ENCODE data around the gene MRPL17.
A peak's percentile ranks its signal among the peaks of the same experiment; 100 is the strongest.
"Not testable (repeated sequence)": the region's sequence is repeated elsewhere in the genome, so short reads cannot be mapped to it uniquely, and the experiment has no call there.

MRPL17 gene

GRCh38 chr11:6682936-6683861, at the start of gene MRPL17:
MRPL17 (minus strand) TSS chr11:6683340; CDS start chr11:6683296, 44 bp downstream.
- peak; percentile 98 for DNase-seq

- DNase-seq: no peak
Observed at GRCh38 chr11:6727971-6728760, 45.0 kb upstream of the MRPL17 start.

GRCh38 chr11:6725386-6725896, 42.3 kb upstream of the MRPL17 start:
- no peak for DNase-seq

DNA sequence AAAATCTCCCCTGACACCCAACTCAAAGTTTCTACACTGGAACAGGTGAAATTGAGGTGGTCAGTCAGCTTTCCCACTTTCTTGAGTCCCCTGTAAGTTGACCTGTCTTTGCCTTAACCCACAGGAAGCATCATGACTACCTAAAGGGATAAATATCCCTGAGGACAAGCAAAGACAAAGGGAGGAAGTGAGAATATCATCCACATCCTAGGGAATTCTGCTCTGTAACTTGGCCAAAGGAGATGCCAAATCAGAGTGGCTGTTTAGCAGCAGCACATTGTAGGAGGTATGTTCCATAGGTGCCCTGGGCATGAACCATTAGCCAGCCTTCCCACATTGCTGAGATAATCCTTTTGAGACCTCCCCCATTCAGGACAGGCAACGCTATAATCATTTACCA, 40.9 kb upstream of the MRPL17 start:
- DNase-seq: no peak

GRCh38 chr11:6721343-6721742, 38.2 kb upstream of the MRPL17 start:
- no peak for DNase-seq

GRCh38 chr11:6719576-6719975, 36.4 kb upstream of the MRPL17 start:
- DNase-seq: no peak

DNA sequence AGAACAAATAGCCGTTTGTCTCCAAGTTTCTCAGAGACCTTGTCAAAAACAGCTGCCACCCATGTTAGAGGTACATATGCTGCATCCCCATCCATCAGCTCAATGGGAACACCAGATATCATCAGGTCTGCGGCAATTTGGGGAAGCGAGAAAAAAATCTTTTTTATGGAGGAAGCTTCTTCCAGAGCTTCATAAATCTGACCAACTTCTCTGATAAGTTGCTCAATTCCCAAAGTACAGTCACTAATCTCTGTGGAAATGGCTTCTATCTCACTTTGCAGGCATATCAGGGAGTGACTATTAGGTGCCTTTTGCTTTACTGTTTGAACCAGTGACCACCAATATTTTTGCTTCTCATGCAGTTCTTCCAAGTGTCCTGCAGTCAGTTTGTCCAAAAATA, 34.3 kb upstream of the MRPL17 start:
- no peak for DNase-seq

DNA sequence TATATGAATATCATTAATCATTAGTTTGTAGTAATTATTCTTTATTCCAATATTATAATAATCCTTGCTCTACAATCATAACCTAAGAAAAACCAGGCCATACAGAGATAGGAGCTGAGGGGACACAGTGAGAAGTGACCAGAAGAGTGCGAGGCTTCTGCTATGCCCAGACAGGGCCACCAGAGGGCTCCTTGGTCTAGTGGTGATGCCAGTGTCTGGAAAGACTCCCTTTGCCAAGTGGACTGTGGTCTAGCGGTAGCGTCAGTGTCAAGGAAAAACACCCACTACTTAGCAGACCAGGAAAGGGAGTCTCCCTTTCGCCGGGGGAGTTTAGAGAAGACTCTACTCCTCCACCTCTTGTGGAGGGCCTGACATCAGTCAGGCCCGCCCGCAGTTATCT, 28.4 kb upstream of the MRPL17 start:
- not testable (repeated sequence) for DNase-seq

DNA sequence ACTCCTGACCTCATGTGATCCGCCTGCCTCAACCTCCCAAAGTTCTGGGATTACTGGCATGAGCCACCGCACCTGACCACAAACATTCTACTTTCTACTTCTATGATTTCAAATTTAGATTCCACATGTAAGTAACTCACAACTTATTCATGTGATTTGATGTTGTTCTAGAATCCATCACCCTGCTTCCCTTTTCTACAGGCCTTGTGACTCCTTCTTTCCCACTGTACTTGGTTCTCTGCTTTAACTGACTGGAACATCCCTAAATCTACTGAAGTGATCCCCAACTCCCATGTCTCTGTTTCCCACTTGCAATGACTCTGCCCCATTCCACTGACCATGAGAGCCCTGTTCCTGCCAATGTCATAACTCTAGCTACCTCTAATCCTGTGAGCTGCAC, 25.7 kb upstream of the MRPL17 start:
- no peak for DNase-seq

DNA sequence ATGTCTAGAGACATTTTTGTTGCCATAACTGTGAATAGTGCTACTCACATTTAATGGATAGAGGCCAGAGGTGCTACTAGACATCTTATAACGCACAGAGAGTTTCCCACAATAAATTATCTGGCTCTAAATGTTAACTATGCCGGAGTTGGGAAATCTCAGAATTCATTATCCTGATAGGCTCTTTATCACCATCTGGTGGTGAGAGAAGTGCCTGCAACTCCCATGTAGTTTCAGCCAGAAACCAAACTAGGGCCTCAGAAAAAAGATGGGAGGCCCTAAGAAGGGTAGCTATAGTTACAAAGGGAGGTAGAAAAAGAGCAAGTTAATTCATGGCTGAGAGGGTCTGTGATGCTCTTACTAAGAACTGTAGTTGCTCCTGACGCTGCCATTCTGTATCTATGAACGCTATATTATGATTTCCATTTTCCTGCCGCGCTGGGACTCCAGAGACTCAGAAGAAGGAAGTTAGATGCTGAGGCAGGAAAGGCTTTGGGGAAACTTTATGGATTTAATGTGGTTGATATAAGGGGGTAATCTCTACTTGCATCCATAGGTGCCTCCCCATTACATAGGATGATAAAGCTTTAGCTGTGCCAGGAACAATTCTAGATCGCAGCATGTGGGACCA, 22.9 kb upstream of the MRPL17 start:
- DNase-seq: peak; percentile 21

GRCh38 chr11:6703247-6704063, 20.3 kb upstream of the MRPL17 start:
- peak; percentile 31 for DNase-seq

DNA sequence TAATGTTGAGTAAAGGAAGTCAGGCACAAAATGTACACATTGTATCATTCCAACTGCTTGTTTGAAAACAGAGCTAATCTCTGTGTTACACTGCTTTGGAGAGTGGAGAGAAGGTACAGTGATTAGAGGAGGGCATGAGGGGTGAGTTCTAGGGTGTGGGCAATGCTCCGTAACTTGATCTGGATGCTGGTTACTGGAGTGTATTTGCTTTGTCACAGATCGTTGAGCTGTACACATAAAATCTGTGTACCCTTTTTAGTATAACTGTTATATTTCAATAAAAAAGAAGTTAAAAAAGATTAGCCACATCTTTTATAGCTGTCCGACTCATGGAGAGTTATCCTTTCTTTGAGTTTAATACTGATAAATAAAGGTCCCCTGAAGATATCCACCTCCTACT, 18.8 kb upstream of the MRPL17 start:
- DNase-seq: not testable (repeated sequence)

GRCh38 chr11:6695377-6695776, 12.2 kb upstream of the MRPL17 start:
- no peak for DNase-seq

DNA sequence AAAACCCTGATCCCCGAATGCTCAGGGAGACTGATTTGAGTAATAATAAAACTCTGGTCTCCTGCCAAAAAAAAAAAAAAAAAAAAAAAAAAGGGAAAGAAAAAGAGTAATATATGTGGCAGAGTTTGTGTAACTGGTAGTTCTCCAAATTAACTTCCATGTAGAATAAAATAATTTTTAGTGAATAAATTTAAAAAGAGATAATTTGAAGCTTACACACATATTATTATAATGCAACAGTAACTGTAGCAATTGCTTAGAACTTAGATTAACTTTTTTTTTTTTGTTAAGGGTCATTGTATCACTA, 11.0 kb upstream of the MRPL17 start:
- no peak for DNase-seq

GRCh38 chr11:6693342-6694228, 10.4 kb upstream of the MRPL17 start:
- DNase-seq: no peak

DNA sequence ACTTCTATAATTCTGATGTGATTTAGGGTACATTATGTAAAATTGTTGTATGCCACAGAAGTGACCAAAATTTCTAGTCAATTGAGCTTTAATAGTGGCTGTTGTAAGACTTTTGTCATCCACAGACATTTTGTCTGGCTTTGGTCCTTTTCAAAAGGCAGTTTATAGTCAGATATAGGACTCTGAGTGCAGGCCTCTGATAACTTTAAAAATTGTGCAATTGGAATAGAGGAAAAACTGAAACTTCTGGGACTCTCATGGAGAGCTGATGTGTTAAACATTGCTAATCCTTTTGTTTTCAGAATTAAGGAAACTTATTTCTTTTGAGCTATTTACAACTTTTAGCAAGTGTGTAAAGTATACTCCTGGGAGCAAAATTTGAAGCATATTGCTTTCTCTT, 9.0 kb upstream of the MRPL17 start:
- DNase-seq: no peak

GRCh38 chr11:6690431-6691132, 7.4 kb upstream of the MRPL17 start:
- DNase-seq: not testable (repeated sequence)

- DNase-seq: no peak
Observed at GRCh38 chr11:6687876-6688275, 4.7 kb upstream of the MRPL17 start.

GRCh38 chr11:6686006-6686405, 2.9 kb upstream of the MRPL17 start:
- no peak for DNase-seq

DNA sequence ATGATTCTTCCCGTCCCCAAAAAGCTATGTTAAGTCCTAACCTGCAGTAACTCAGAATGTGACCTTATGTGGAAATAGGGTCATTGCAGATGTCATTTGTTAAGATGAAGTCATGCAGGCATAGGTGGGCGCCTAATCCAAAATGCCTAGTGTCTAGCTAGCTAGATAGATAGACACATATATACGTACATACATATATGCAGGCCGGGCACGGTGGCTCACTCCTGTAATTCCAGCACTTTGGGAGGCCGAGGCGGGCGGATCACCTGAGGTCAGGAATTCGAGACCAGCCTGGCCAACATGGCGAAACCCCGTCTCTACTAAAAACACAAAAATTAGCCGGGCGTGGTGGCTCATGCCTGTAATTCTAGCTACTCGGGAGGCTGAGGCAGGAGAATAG, 928 bp upstream of the MRPL17 start:
- not testable (repeated sequence) for DNase-seq

DNA sequence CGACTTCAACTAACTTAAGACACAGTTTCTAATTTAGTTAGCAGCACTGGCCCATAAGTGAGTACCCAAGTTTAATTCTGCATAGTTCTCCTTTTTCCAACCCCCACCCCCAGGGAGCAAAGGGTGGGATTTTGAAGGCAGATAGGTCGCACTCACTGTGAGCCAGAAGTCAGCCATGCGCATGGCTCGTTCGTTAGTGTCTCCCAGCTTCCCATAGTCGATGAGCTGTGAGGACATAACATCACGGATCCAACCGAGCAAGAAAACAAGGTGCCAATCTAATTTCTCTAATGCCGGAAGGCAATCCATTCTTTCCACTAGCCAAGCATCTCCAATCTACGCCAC, 577 bp downstream of the MRPL17 start:
- no peak for DNase-seq

Data from NCI-H1105 (cell line).